Skin of body (tissue), 2 donors: Measurements from ENCODE around the gene TESK2. TPM values are rescaled to one million over a fixed set of nuclear protein-coding genes. Genes with fewer than 3 reads are reported as not detected.

Source experiments
- DNase-seq: peaks from one replicate; lab custom pipeline; 2025; lab: John Stamatoyannopoulos, UW
- total RNA-seq: library from RNA; depleted of rRNA; stranded (reverse); fragments of >200 nt; gene quantifications from one replicate; pipeline ENCODE4 v1.2.3, GENCODE V29; 2014

TESK2 gene
- total RNA-seq, 1 donor from 2014 or later = 7.4 TPM

GRCh38 chr1:45306319-45306718 is 184.6 kb downstream of the TESK2 start:
- DNase-seq = no peak

- DNase-seq = no peak
Measured at GRCh38 chr1:45305231-45305630, 185.7 kb downstream of the TESK2 start.

GRCh38 chr1:45304311-45305081 is 186.5 kb downstream of the TESK2 start:
- no peak for DNase-seq

GRCh38 chr1:45303520-45304310 is 187.2 kb downstream of the TESK2 start:
- DNase-seq = peak; percentile 97

- no peak for DNase-seq
Measured at GRCh38 chr1:45302505-45303150, 188.3 kb downstream of the TESK2 start.

- DNase-seq = no peak
Measured at GRCh38 chr1:45300669-45300997, 190.3 kb downstream of the TESK2 start.

- DNase-seq = peak; percentile 70
Measured at GRCh38 chr1:45299981-45300668, 190.8 kb downstream of the TESK2 start.

GRCh38 chr1:45299296-45299695 is 191.7 kb downstream of the TESK2 start:
- no peak for DNase-seq

- no peak for DNase-seq
Measured at GRCh38 chr1:45297666-45298356, 193.2 kb downstream of the TESK2 start.

Other genes starting within 250 kb of the TESK2 start
- gene HPDL, start 164.3 kb downstream of the TESK2 start, total RNA-seq = 0.89 TPM
- gene TOE1, start 151.0 kb downstream of the TESK2 start, total RNA-seq = 5.0 TPM
- 10.9 TPM for gene MUTYH, start 150.7 kb downstream of the TESK2 start, total RNA-seq
- gene CCDC163, start 8.9 kb upstream of the TESK2 start, total RNA-seq = 0.30 TPM
- gene MMACHC, start 9.1 kb upstream of the TESK2 start, total RNA-seq = 2.1 TPM
- 187 TPM for gene PRDX1, start 30.7 kb upstream of the TESK2 start, total RNA-seq
- gene AKR1A1, start 59.7 kb upstream of the TESK2 start, total RNA-seq = 81.1 TPM
- gene NASP, start 92.9 kb upstream of the TESK2 start, total RNA-seq = 67.5 TPM
- 0.79 TPM for gene CCDC17, start 132.9 kb upstream of the TESK2 start, total RNA-seq
- gene GPBP1L1, start 195.4 kb upstream of the TESK2 start, total RNA-seq = 119 TPM
- 12.9 TPM for gene TMEM69, start 197.0 kb upstream of the TESK2 start, total RNA-seq